Erythroblast (primary cell): ENCODE data around the gene OSBPL5.

Experiments used
- GATA1 ChIP-seq: IDR thresholded peaks from 2 replicates; pipeline ENCODE4 v1.6.1; 2011; ENCODE audit warnings: low read depth, mild to moderate bottlenecking, control low read depth, low read length, moderate library complexity
- POLR2A ChIP-seq: IDR thresholded peaks from 2 replicates; pipeline ENCODE4 v1.6.1; 2011; ENCODE audit warnings: mild to moderate bottlenecking, low read length

GRCh38 chr11:3123761-3124733 is 41.1 kb downstream of the OSBPL5 start:
- TF ChIP-seq POLR2A (no peak), GATA1 (no peak)
